OCI-LY7 (cell line): ENCODE measurements around the gene DUSP16.

Source experiments
- EZH2phosphoT487 ChIP-seq: fragments of 200-600 bp; sonication (generic); IDR thresholded peaks from 2 replicates; pipeline ENCODE4 v1.6.1; 2018; ENCODE audit warnings: low read depth, borderline replicate concordance, mild to moderate bottlenecking, mixed run types, antibody characterized with exemption, low read length, moderate library complexity, mixed read lengths
- TF ChIP-seq, protein P1 (sequence below): fragments of 200-600 bp; sonication (generic); conservative IDR thresholded peaks from 2 replicates; pipeline ENCODE4 v1.5.1; 2014; ENCODE audit warnings: mild to moderate bottlenecking, antibody characterized with exemption, low read length, moderate library complexity, mixed read lengths

GRCh38 chr12:12587878-12588277, 25.2 kb upstream of the DUSP16 start:
- TF ChIP-seq, protein P1, sequence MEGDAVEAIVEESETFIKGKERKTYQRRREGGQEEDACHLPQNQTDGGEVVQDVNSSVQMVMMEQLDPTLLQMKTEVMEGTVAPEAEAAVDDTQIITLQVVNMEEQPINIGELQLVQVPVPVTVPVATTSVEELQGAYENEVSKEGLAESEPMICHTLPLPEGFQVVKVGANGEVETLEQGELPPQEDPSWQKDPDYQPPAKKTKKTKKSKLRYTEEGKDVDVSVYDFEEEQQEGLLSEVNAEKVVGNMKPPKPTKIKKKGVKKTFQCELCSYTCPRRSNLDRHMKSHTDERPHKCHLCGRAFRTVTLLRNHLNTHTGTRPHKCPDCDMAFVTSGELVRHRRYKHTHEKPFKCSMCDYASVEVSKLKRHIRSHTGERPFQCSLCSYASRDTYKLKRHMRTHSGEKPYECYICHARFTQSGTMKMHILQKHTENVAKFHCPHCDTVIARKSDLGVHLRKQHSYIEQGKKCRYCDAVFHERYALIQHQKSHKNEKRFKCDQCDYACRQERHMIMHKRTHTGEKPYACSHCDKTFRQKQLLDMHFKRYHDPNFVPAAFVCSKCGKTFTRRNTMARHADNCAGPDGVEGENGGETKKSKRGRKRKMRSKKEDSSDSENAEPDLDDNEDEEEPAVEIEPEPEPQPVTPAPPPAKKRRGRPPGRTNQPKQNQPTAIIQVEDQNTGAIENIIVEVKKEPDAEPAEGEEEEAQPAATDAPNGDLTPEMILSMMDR = no peak
- no peak for TF ChIP-seq EZH2phosphoT487
